ENCODE results near the gene CCNB1IP1. TPM values are rescaled to one million over a fixed set of nuclear protein-coding genes. Genes with fewer than 3 reads are reported as not detected.
"Not testable (repeated sequence)": the region's sequence is repeated elsewhere in the genome, so short reads cannot be mapped to it uniquely, and the experiment has no call there.

Gene CCNB1IP1, protein sequence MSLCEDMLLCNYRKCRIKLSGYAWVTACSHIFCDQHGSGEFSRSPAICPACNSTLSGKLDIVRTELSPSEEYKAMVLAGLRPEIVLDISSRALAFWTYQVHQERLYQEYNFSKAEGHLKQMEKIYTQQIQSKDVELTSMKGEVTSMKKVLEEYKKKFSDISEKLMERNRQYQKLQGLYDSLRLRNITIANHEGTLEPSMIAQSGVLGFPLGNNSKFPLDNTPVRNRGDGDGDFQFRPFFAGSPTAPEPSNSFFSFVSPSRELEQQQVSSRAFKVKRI
- total RNA-seq: 81.6 TPM

DNA sequence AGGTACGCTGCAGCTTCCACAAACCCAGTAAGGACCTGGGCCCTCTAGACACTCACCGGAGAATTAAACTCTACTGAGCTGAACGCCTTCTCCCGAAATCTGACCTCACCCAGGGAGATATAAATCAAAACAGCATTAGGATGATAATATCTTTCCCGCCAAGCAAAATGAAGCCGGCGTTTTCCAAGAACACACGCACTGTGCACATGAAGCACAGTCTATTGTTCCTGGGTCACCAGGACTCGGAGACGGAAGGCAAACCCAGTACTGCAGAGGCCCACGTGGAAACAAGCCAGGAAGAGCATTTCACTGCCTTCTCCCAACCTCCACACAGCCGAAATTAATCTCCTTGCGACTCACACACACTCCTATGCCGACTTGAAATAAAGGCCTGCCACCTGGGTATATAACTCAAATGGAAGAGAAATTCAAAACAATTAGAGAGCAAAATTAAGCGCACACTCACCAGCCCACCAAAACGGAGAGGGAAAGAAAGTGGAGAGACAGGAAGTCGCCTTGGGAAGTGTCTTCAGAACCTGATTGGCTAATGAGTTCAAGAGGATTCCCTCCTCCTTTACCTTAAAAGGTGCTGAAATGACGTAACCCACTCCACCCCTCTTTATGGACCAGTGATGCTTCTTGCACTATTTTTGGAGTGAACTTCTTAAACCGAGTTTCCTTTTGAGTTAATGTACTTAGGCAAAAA, at the start of gene CCNB1IP1:
Gene CCNB1IP1, minus strand, starts transcription at position 492 of the 706 bp plus-strand sequence. CDS start 16,756 bp downstream, outside the sequence.
- peak; percentile 37 to 76 (median 71) for DNase-seq (ENCODE audit: low read depth in 2 of 3, low spot score in 2 of 3)

DNA sequence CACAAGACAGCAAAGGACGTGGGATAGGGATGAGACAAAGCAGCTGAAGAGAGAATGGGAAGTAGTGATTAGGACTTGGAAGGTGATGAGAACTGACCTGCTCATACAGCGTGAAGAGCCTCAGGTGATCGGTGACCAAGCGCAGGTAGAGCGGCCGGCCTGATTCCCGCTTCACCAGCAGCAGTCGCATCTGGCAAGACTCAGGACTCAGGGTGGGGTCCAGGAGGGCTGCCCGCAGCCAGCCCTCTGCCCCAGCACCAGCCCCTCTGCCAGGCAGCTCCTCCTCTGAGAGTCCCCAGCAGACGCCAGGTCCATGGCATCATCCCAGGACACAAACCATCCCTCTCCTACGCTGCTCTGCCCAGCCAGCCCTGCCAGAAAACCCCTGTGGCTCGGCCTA, 49.4 kb upstream of the CCNB1IP1 start:
- no peak for DNase-seq (ENCODE audit: low read depth in 2 of 3, low spot score in 2 of 3)

GRCh38 chr14:20381341-20381740, 48.3 kb upstream of the CCNB1IP1 start:
- DNase-seq (ENCODE audit: low read depth in 2 of 3, low spot score in 2 of 3): no peak

DNA sequence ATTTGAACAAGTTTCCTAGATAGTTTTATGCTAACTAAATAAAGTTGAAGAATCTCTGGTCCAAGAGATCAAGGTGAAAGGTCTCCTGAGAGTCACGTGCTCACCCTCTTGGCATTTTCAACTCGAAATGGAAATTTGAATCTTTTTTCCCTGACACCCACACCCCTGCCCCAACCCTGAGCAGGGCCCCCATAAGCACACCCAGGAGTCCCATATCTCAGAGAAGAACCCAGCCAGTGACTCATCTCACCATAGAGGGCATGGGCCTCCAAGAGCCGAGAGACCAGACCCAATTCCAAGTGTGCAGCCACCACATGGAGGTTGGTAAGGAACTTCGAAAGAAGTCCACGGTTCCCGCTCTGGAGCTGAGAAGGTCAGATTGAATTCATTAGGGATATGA, 47.6 kb upstream of the CCNB1IP1 start:
- no peak for DNase-seq (ENCODE audit: low read depth in 2 of 3, low spot score in 2 of 3)

DNA sequence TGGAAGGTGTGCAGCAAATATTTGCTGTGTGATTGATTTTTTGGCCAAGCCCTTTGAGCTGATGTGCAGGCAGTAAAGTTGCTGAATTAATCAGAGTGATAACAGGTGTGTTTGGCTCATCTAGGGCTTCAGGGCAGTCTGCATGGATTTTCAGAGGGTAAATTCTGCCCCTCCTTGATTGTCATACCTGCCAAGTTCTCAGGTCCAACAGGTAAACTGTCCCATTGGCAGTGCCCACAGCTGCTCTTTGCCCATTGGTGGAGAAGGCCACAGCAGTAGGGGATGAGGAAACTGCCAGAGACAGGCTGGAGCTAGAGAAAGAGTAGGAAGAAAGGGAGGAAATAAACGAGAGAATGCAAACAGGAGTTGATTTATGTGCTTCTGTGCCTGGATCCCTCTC, 46.7 kb upstream of the CCNB1IP1 start:
- DNase-seq (ENCODE audit: low read depth in 2 of 3, low spot score in 2 of 3): no peak

- DNase-seq (ENCODE audit: low read depth in 2 of 3, low spot score in 2 of 3): no peak
These were observed 44.1 kb upstream of the CCNB1IP1 start for GRCh38 chr14:20377171-20377570.

GRCh38 chr14:20376071-20376588, 43.1 kb upstream of the CCNB1IP1 start:
- DNase-seq (ENCODE audit: low read depth in 2 of 3, low spot score in 2 of 3): no peak

GRCh38 chr14:20375471-20375870, 42.4 kb upstream of the CCNB1IP1 start:
- no peak for DNase-seq (ENCODE audit: low read depth in 2 of 3, low spot score in 2 of 3)

- no peak for DNase-seq (ENCODE audit: low read depth in 2 of 3, low spot score in 2 of 3)
These were observed 39.7 kb upstream of the CCNB1IP1 start for GRCh38 chr14:20372796-20373195.

DNA sequence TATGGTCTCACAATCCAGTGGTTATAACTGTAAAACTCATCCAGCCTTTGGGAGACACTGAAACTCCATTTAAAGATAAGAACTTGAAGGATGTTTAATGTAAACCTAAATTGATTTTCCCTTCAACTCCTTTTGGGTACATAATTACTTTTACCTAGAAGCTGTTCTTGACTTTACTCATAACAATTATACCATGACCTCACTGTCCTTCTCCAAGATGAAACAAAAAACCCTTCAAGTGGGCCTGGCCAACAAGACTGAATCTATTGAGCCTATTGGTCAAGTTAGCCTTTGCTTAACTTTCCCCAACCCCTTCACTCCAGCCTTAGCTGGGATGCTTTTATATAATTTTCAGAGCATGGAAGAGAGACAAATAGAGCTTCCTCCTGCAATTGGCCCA, 32.8 kb upstream of the CCNB1IP1 start:
- DNase-seq (ENCODE audit: low read depth in 2 of 3, low spot score in 2 of 3): no peak

DNA sequence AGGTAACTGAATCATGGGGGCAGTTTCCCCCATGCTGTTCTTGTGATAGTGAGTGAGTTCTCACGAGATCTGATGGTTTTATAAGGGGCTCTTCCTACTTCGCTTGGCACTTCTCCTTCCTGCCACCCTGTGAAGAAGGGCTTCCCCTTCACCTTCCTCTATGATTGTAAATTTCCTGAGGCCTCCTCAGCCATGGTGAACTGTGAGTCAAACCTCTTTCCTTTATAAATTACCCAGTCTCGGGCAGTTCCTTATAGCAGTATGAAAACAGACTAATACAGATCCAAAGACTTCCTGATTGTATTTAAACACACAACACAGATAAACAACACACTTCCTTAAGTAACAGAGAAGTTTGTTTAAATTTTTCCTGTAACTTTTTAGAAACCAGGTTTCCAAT, 25.4 kb upstream of the CCNB1IP1 start:
- DNase-seq (ENCODE audit: low read depth in 2 of 3, low spot score in 2 of 3): peak in 2 of 3 donors; percentile 18 to 22

DNA sequence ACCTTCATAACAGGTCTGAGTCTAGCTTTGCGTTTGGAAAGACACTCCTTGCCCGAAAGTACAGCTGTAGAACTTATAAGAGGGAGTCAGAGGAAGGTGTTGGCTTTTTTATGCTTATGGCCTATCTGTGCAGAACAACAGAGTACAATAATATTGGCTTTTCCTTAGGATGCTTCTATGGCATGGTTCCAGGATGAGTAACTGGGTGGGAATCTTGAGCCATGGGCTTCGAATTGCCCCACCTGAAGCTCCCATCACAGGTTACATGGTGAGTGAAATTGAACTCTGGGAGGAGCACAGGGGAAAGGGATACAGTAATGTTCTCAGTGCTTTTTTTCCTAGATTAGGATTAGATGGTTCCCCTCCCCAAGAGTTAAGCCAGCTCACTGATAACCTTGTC, 23.3 kb upstream of the CCNB1IP1 start:
- DNase-seq (ENCODE audit: low read depth in 2 of 3, low spot score in 2 of 3): no peak

DNA sequence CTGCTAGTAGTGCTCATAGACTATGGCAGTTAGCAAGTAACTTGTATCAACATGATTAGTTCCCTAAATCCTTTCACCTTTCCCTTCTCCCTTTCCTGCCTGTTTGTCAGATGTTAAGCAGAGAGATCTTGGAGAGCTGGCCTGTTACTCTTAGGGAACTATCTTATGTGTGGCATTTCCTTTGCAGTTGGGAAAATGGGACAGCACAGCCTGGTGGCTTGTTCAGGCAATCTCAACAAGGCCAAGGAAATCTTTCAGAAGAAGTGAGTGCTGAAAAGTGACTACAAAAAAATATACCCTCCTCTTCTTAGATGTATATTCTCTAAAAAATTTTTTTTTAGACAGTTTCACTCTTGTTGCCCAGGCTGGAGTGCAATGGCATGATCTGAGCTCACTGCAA, 17.8 kb upstream of the CCNB1IP1 start:
- DNase-seq (ENCODE audit: low read depth in 2 of 3, low spot score in 2 of 3): no peak

DNA sequence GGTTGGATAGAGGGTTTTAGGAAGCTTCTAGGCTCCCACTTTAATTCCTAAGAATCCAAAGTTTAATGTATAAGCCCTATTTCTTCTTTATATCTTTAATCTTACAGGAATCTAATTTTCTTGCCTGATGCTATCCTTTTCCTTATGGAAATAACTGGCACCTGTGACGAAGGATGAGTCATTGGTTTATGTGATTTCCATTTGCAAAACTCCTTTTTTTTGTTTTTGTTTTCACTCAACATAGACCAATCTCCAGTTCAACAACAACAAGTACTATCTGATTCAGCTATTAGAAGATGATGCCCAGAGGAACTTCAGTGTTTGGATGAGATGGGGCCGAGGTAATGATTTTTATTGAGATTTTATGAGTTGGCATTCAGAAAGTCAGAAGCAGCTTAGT, 17.2 kb upstream of the CCNB1IP1 start:
- DNase-seq (ENCODE audit: low read depth in 2 of 3, low spot score in 2 of 3): no peak

DNA sequence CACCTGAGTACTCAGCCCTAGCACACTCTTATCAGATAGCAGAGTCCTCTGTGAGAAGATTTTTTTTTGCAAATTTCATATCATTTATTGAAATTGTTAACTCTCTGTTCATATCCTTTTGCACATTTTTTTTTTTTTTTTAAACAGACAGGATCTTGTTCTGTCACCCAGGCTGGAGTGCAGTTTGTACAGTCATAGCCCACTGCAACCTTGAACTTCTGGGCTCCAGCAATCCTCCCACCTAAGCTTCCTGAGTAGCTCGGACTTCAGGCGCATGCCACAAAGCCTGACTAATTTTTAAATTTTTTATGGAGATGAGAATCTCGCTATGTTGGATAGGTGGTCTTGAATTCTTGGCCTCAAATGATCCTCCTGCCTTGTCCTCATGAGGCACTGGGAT, 14.7 kb upstream of the CCNB1IP1 start:
- no peak for DNase-seq (ENCODE audit: low read depth in 2 of 3, low spot score in 2 of 3)

- DNase-seq (ENCODE audit: low read depth in 2 of 3, low spot score in 2 of 3): no peak
These were observed 13.6 kb upstream of the CCNB1IP1 start for GRCh38 chr14:20346713-20347112.

DNA sequence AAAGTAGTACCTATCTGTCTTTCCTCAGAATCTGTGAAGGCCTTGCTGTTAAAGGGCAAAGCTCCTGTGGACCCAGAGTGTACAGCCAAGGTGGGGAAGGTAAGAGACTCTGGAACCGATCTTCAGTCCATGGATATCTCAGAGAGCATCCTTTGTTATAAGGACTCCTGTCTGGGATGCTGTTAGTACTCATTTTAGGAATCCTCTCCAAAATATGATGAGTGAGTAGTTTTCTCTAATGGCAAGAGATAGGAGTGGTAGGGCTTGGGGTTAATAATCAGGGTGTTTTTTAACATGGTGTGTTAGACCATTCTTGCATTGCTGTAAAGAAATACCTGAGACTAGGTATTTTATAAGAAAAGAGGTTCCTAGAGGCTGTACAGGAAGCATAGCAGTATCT, 12.3 kb upstream of the CCNB1IP1 start:
- DNase-seq (ENCODE audit: low read depth in 2 of 3, low spot score in 2 of 3): no peak

GRCh38 chr14:20343862-20344220, 10.8 kb upstream of the CCNB1IP1 start:
- DNase-seq (ENCODE audit: low read depth in 2 of 3, low spot score in 2 of 3): no peak

- DNase-seq (ENCODE audit: low read depth in 2 of 3, low spot score in 2 of 3): peak; percentile 94 to 99 (median 99)
These were observed 10.2 kb upstream of the CCNB1IP1 start, which contains the start of gene PARP2 for GRCh38 chr14:20343092-20343861. Gene PARP2 (plus strand): TSS chr14:20343635. CDS start chr14:20343642, 7 bp downstream.

DNA sequence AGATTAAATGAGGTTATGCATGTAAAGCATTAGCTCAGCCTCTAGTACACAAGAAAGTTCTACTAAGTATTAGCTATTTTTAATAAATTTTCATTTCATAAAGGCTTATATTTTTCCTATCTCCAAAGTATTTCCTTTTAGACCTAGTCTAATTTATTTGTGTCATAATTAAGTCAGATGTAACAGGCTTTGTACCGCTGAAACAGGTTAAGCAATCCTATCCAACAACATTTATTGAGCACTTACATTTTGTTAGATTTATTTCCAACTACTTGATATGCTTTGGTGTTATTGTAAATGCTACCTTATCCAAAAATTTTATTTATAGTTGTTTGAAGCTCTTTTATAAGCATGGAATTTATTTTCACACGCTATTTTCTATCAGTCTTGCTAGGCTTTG, 8.6 kb upstream of the CCNB1IP1 start:
- DNase-seq (ENCODE audit: low read depth in 2 of 3, low spot score in 2 of 3): no peak

DNA sequence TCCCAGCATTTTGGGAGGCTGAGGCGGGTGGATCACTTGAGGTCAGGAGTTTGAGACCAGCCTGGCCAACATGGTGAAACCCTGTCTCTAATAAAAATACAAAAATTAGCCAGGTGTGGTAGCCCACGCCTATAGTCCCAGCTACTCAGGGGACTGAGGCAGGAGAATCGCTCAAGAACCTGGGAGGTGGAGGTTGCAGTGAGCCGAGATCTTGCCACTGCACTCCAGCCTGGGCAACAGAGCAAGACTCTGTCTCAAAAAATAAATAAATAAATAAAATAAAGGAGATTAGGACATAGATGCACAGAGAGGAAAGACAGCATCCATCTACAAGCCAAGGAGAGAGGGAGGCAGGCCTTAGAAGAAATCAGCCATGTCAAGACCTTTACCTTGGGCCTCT, 8.0 kb upstream of the CCNB1IP1 start:
- DNase-seq (ENCODE audit: low read depth in 2 of 3, low spot score in 2 of 3): not testable (repeated sequence)
